ENCODE measurements around the gene NARS2.

NARS2 gene

GRCh38 chr11:78576549-78577097 lies 2.0 kb upstream of the NARS2 start:
- Histone ChIP-seq H3F3A (ENCODE audit: insufficient read depth, low read length) (no peaks in the 10 kb centered on the region), H3K79me2 (ENCODE audit: low read length) (peaks cover 22% of the 10 kb centered on the region), H2AFZ (ENCODE audit: low read length) (no peak overlapping the region), H3K4me1 (ENCODE audit: low read length) (no peaks in the 10 kb centered on the region), H3K36me3 (replicated peaks; ENCODE audit: insufficient read depth, low read length) (no peaks in the 10 kb centered on the region), H3K4me3 (ENCODE audit: low read length) (no peak overlapping the region), H3K27ac (ENCODE audit: low read length) (no peak overlapping the region), H3K4me2 (ENCODE audit: low read depth, low read length) (no peak overlapping the region), H3K9me2 (replicated peaks; ENCODE audit: insufficient read depth, low read length) (no peaks in the 10 kb centered on the region), H4K20me1 (ENCODE audit: insufficient read depth, low read length) (no peaks in the 10 kb centered on the region), H3K9ac (ENCODE audit: low read length) (no peak overlapping the region), H3K27me3 (replicated peaks; ENCODE audit: insufficient read depth, low read length) (no peaks in the 10 kb centered on the region), H3K9me3 (replicated peaks; ENCODE audit: insufficient read depth, low read length) (no peaks in the 10 kb centered on the region)
- TF ChIP-seq EZH2 (optimal IDR thresholded peaks at IDR 0.05; ENCODE audit: low read depth, low read length) (no peak), EZH2phosphoT487 (IDR thresholded peaks at IDR 0.05; ENCODE audit: low read length) (no peak), CTCF (IDR thresholded peaks at IDR 0.05; ENCODE audit: low read length) (no peak)
- DNase-seq, result no peak

GRCh38 chr11:78575478-78575877 lies 814 bp upstream of the NARS2 start:
- H3F3A ChIP-seq (ENCODE audit: insufficient read depth, low read length), result no peaks in the 10 kb centered on the region
- no peak overlapping the region for H3K27ac ChIP-seq (ENCODE audit: low read length)
- no peaks in the 10 kb centered on the region for H3K4me1 ChIP-seq (ENCODE audit: low read length)
- no peaks in the 10 kb centered on the region for H3K27me3 ChIP-seq (replicated peaks; ENCODE audit: insufficient read depth, low read length)
- H2AFZ ChIP-seq (ENCODE audit: low read length), result peak overlapping the region; percentile 82
- H3K36me3 ChIP-seq (replicated peaks; ENCODE audit: insufficient read depth, low read length), result no peaks in the 10 kb centered on the region
- peak overlapping the region; percentile 95 for H3K4me3 ChIP-seq (ENCODE audit: low read length)
- H3K9me2 ChIP-seq (replicated peaks; ENCODE audit: insufficient read depth, low read length), result no peaks in the 10 kb centered on the region
- no peak for DNase-seq
- H3K79me2 ChIP-seq (ENCODE audit: low read length), result peaks cover 22% of the 10 kb centered on the region
- no peaks in the 10 kb centered on the region for H4K20me1 ChIP-seq (ENCODE audit: insufficient read depth, low read length)
- TF ChIP-seq EZH2phosphoT487 (IDR thresholded peaks at IDR 0.05; ENCODE audit: low read length) (no peak), EZH2 (optimal IDR thresholded peaks at IDR 0.05; ENCODE audit: low read depth, low read length) (no peak), CTCF (IDR thresholded peaks at IDR 0.05; ENCODE audit: low read length) (no peak)
- H3K9me3 ChIP-seq (replicated peaks; ENCODE audit: insufficient read depth, low read length), result no peaks in the 10 kb centered on the region
- H3K4me2 ChIP-seq (ENCODE audit: low read depth, low read length), result peak overlapping the region; percentile 72
- H3K9ac ChIP-seq (ENCODE audit: low read length), result no peak overlapping the region

- no peaks in the 10 kb centered on the region for H4K20me1 ChIP-seq (ENCODE audit: insufficient read depth, low read length)
- TF ChIP-seq EZH2 (optimal IDR thresholded peaks at IDR 0.05; ENCODE audit: low read depth, low read length) (no peak), CTCF (IDR thresholded peaks at IDR 0.05; ENCODE audit: low read length) (no peak), EZH2phosphoT487 (IDR thresholded peaks at IDR 0.05; ENCODE audit: low read length) (no peak)
- H3K9me3 ChIP-seq (replicated peaks; ENCODE audit: insufficient read depth, low read length), result no peaks in the 10 kb centered on the region
- H3K9me2 ChIP-seq (replicated peaks; ENCODE audit: insufficient read depth, low read length), result no peaks in the 10 kb centered on the region
- H3K4me2 ChIP-seq (ENCODE audit: low read depth, low read length), result peak overlapping the region; percentile 72
- H3K27ac ChIP-seq (ENCODE audit: low read length), result no peak overlapping the region
- no peaks in the 10 kb centered on the region for H3K27me3 ChIP-seq (replicated peaks; ENCODE audit: insufficient read depth, low read length)
- H2AFZ ChIP-seq (ENCODE audit: low read length), result peak overlapping the region; percentile 82
- DNase-seq, result no peak
- no peaks in the 10 kb centered on the region for H3F3A ChIP-seq (ENCODE audit: insufficient read depth, low read length)
- H3K36me3 ChIP-seq (replicated peaks; ENCODE audit: insufficient read depth, low read length), result no peaks in the 10 kb centered on the region
- H3K4me3 ChIP-seq (ENCODE audit: low read length), result peak overlapping the region; percentile 95
- H3K79me2 ChIP-seq (ENCODE audit: low read length), result peaks cover 22% of the 10 kb centered on the region
- H3K4me1 ChIP-seq (ENCODE audit: low read length), result no peaks in the 10 kb centered on the region
- H3K9ac ChIP-seq (ENCODE audit: low read length), result peak overlapping the region; percentile 83
These were observed 983 bp downstream of the NARS2 start for GRCh38 chr11:78573681-78574080.
